ENCODE measurements around the gene SNAI3.

DNA sequence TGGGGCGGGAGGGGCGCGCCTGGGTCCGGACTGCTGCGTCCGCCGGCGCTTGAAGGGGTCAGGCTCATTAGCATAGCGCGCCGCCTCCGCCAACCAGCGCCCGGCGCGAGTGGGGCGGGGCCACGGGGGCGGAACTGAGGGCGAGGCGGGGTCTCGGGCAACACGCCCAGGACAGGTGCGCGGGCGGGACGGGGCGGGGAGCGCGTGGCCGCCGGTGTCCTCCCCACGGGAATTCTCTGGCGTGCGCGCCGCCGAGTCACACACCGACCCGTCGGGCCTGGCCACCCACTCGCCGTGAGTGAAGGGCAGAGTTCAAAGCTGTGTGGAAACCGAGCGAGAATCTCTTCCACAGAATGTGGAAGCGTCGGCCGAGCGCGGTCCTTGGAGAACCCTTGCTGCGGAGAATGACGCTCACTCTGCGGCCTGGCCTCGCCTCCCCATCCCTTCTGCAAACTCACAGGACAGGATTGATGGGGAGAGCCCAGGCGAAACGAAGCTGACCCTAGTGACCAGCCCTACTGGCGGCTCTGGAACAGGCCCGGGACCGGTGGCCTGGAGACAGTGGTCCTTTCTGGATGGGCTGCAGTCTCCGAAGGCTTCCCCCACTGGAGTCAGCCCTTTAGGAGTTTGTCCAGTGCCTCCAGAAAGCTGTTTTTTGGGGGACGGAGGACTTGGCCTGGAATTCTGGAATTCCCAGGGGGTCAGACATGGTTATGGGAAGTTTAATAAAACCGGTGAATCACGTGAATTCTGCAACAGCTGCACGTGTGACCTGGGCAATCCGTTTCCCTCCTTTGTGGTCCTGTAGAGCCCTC, at the start of gene SNAI3:
- TF ChIP-seq CTCF (IDR thresholded peaks at IDR 0.05 in 4 of 5, conservative IDR thresholded peaks at IDR 0.05 in 1 of 5) (no peak), POLR2A (IDR thresholded peaks at IDR 0.05) (peak; percentile 73 to 75)

Measured in gastrocnemius medialis (tissue), 4 donors.